Tibial artery (tissue), 4 donors: ENCODE measurements around the gene RBMY1A1.
"Not testable (repeated sequence)": the region's sequence is repeated elsewhere in the genome, so short reads cannot be mapped to it uniquely, and the experiment has no call there.

ENCODE experiments used
- DNase-seq, 2 donors: peaks; one replicate each; pipeline ENCODE4 v3.0.0-alpha.2; 2019
- H3K27ac ChIP-seq, 2 donors: fragments of 200-600 bp; sonication (generic) in 1 of 2; 1 replicate in 1 of 2; 2 replicates in 1 of 2; pipeline ENCODE4 v1.5.1; 2018 to 2019; ENCODE audit warnings: mild to moderate bottlenecking in 1 of 2
- H3K27me3 ChIP-seq, 2 donors: fragments of 200-600 bp; sonication (generic) in 1 of 2; one replicate each; pipeline versions ENCODE4 v1.5.1 to v1.6.0; 2016 to 2019
- H3K36me3 ChIP-seq, 3 donors: fragments of 200-600 bp; sonication (generic) in 2 of 3; one replicate each; pipeline ENCODE4 v1.5.1; 2016 to 2019; ENCODE audit warnings: mild to moderate bottlenecking in 2 of 3
- H3K4me1 ChIP-seq, 4 donors: fragments of 200-600 bp; sonication (generic) in 2 of 4; 1 replicate in 3 of 4; 2 replicates in 1 of 4; pipeline ENCODE4 v1.5.1; 2016 to 2019
- H3K4me3 ChIP-seq, 2 donors: fragments of 200-600 bp; sonication (generic) in 1 of 2; 1 replicate in 1 of 2; 2 replicates in 1 of 2; pipeline ENCODE4 v1.5.1; 2018 to 2019; ENCODE audit warnings: mild to moderate bottlenecking in 2 of 2
- H3K9me3 ChIP-seq, 3 donors: fragments of 200-600 bp; sonication (generic) in 1 of 3; one replicate each; pipeline ENCODE4 v1.5.1; 2016 to 2019
- CTCF ChIP-seq, 2 experiments: fragments of 200-600 bp in 1 of 2; fragments of 450-650 bp in 1 of 2; IDR thresholded peaks; one replicate each; pipeline ENCODE4 v1.5.1; 2017 to 2019; ENCODE audit warnings: antibody characterized with exemption in 2 of 2, mild to moderate bottlenecking in 1 of 2, moderate library complexity in 1 of 2
- intact Hi-C: fragments of 100-400 bp; cut with DNase I; formaldehyde crosslinking; loops from one replicate; pipeline ENCODE4 v1.15.0; 2023; ENCODE audit warnings: low total_unique reads

RBMY1A1 gene

GRCh38 chrY:21534579-21534978 is at the start of gene RBMY1A1:
RBMY1A1 (plus strand) TSS chrY:21534879; CDS start chrY:21536892, 2,013 bp downstream.
- H3K36me3 ChIP-seq, H3K4me1 ChIP-seq, H3K27me3 ChIP-seq, H3K4me3 ChIP-seq, DNase-seq, H3K9me3 ChIP-seq, H3K27ac ChIP-seq, intact Hi-C loops: not testable (repeated sequence)

GRCh38 chrY:21511038-21511437 is 23.6 kb upstream of the RBMY1A1 start, which contains the start of gene RBMY1B:
RBMY1B (plus strand) TSS chrY:21511338; CDS start chrY:21513351, 2,013 bp downstream.
- H3K4me3 ChIP-seq, H3K4me1 ChIP-seq, intact Hi-C loops, H3K36me3 ChIP-seq, DNase-seq, H3K27me3 ChIP-seq, H3K27ac ChIP-seq, H3K9me3 ChIP-seq: not testable (repeated sequence)

- H3K36me3 ChIP-seq, H3K9me3 ChIP-seq, intact Hi-C loops, H3K27me3 ChIP-seq, DNase-seq, H3K27ac ChIP-seq, H3K4me1 ChIP-seq, H3K4me3 ChIP-seq: not testable (repeated sequence)
These were observed 24.8 kb downstream of the RBMY1A1 start for GRCh38 chrY:21559316-21559984.

GRCh38 chrY:21585449-21585848 is 50.8 kb downstream of the RBMY1A1 start:
- no peaks in the 10 kb centered on the region for H3K36me3 ChIP-seq
- no peaks in the 10 kb centered on the region for H3K9me3 ChIP-seq
- H3K27ac ChIP-seq, result no peak overlapping the region
- no peak for DNase-seq
- no peaks in the 10 kb centered on the region for H3K4me1 ChIP-seq
- no peaks in the 10 kb centered on the region for H3K27me3 ChIP-seq
- intact Hi-C loops, result no loop called here
- no peak for TF ChIP-seq CTCF (IDR thresholded peaks at IDR 0.05)
- no peak overlapping the region for H3K4me3 ChIP-seq

- H3K27ac ChIP-seq, H3K36me3 ChIP-seq, H3K4me3 ChIP-seq, H3K27me3 ChIP-seq, H3K9me3 ChIP-seq, DNase-seq, H3K4me1 ChIP-seq, intact Hi-C loops: not testable (repeated sequence)
These were observed 51.8 kb downstream of the RBMY1A1 start for GRCh38 chrY:21586454-21586853.

GRCh38 chrY:21592059-21592458 is 57.4 kb downstream of the RBMY1A1 start:
- DNase-seq, result no peak
- intact Hi-C loops, result no loop called here
- no peak overlapping the region for H3K4me3 ChIP-seq
- H3K4me1 ChIP-seq, result no peaks in the 10 kb centered on the region
- no peaks in the 10 kb centered on the region for H3K9me3 ChIP-seq
- H3K27me3 ChIP-seq, result no peaks in the 10 kb centered on the region
- no peaks in the 10 kb centered on the region for H3K36me3 ChIP-seq
- H3K27ac ChIP-seq, result no peak overlapping the region
- TF ChIP-seq CTCF (IDR thresholded peaks at IDR 0.05), result no peak

- H3K36me3 ChIP-seq, H3K4me1 ChIP-seq, H3K4me3 ChIP-seq, DNase-seq, H3K27me3 ChIP-seq, intact Hi-C loops, H3K9me3 ChIP-seq, H3K27ac ChIP-seq: not testable (repeated sequence)
These were observed 61.6 kb downstream of the RBMY1A1 start for GRCh38 chrY:21596287-21596686.
